Hepatocyte (in vitro differentiated cells): Measurements from ENCODE around the gene SUMO3. TPM values are rescaled to one million over a fixed set of nuclear protein-coding genes. Genes with fewer than 3 reads are reported as not detected.

Experiments used
- DNase-seq: peaks from one replicate; pipeline ENCODE4 v3.0.0-alpha.2; 2016; ENCODE audit warnings: low spot score
- H2AFZ ChIP-seq: fragments of 200-600 bp; sonication (generic); 2 replicates; pipeline ENCODE4 v1.6.0; 2016; ENCODE audit warnings: antibody characterized with exemption, mild to moderate bottlenecking
- H3K27ac ChIP-seq: fragments of 200-600 bp; sonication (generic); 2 replicates; pipeline ENCODE4 v1.5.1; 2016; ENCODE audit warnings: mild to moderate bottlenecking
- H3K27me3 ChIP-seq: fragments of 200-600 bp; sonication (generic); 2 replicates; pipeline ENCODE4 v1.6.1; 2016
- H3K36me3 ChIP-seq: fragments of 200-600 bp; sonication (generic); replicated peaks from 2 replicates; pipeline ENCODE4 v1.5.1; 2016; ENCODE audit warnings: low read depth; ENCODE audit not compliant: insufficient read depth
- H3K4me1 ChIP-seq: fragments of 200-600 bp; sonication (generic); 2 replicates; pipeline ENCODE4 v1.5.1; 2016; ENCODE audit warnings: mild to moderate bottlenecking, moderate library complexity; ENCODE audit not compliant: insufficient read depth
- H3K4me2 ChIP-seq: fragments of 200-600 bp; sonication (generic); 2 replicates; pipeline ENCODE4 v1.6.0; 2016
- H3K4me3 ChIP-seq: fragments of 200-600 bp; sonication (generic); 2 replicates; pipeline ENCODE4 v1.5.1; 2016; ENCODE audit warnings: mild to moderate bottlenecking
- H3K79me2 ChIP-seq: fragments of 200-600 bp; sonication (generic); 2 replicates; pipeline ENCODE4 v1.6.0; 2017; ENCODE audit warnings: mild to moderate bottlenecking
- H3K9me2 ChIP-seq: fragments of 200-600 bp; sonication (generic); replicated peaks from 2 replicates; pipeline ENCODE4 v1.6.0; 2017; ENCODE audit warnings: mild to moderate bottlenecking; ENCODE audit not compliant: insufficient read depth
- H3K9me3 ChIP-seq: fragments of 200-600 bp; sonication (generic); 2 replicates; pipeline ENCODE4 v1.5.1; 2016; ENCODE audit warnings: low read depth, mild to moderate bottlenecking
- H4K20me1 ChIP-seq: fragments of 200-600 bp; sonication (generic); 2 replicates; pipeline ENCODE4 v1.6.0; 2016; ENCODE audit warnings: mild to moderate bottlenecking; ENCODE audit not compliant: insufficient read depth, poor library complexity, severe bottlenecking
- EZH2 ChIP-seq: fragments of 200-600 bp; sonication (generic); IDR thresholded peaks from 2 replicates; pipeline ENCODE4 v1.6.1; 2016; ENCODE audit warnings: antibody characterized with exemption, mild to moderate bottlenecking, borderline replicate concordance
- EZH2phosphoT487 ChIP-seq: fragments of 200-600 bp; sonication (generic); IDR thresholded peaks from one replicate; pipeline ENCODE4 v1.6.1; 2018; ENCODE audit warnings: antibody characterized with exemption, mild to moderate bottlenecking, low read depth, moderate library complexity; ENCODE audit not compliant: unreplicated experiment, severe bottlenecking
- WGBS: methylation state at CpG from one replicate; pipeline ENCODE4 v1.1.6; 2016; ENCODE audit warnings: low lambda C conversion rate; ENCODE audit errors: missing lambda C conversion rate; 5-methylcytosine and 5-hydroxymethylcytosine counted together
- polyA plus RNA-seq: library from polyadenylated mRNA; unstranded; fragments of >200 nt; fragmentation: Nextera tagmentation; extraction: Ambion mirVana; gene quantifications from 2 replicates; pipeline ENCODE4 v1.2.1, GENCODE V29; 2016
- total RNA-seq: library from RNA; depleted of rRNA; stranded (reverse); fragments of >200 nt; gene quantifications from 2 replicates; pipeline ENCODE4 v1.2.3, GENCODE V29; 2014
- TF ChIP-seq, protein P1 (sequence below): fragments of 200-600 bp; sonication (generic); IDR thresholded peaks from 2 replicates; pipeline ENCODE4 v1.5.1; 2016; ENCODE audit warnings: antibody characterized with exemption, mild to moderate bottlenecking; ENCODE audit not compliant: poor library complexity

Gene SUMO3
- total and polyA plus RNA-seq, 2 experiments from 2014 or later, result 68.5 to 97.0 TPM

- Histone ChIP-seq H2AFZ (no peak overlapping the region), H3K9me3 (no peaks in the 10 kb centered on the region), H3K4me2 (no peak overlapping the region), H4K20me1 (no peaks in the 10 kb centered on the region), H3K36me3 (no peaks in the 10 kb centered on the region), H3K27ac (no peak overlapping the region), H3K4me3 (no peak overlapping the region), H3K79me2 (no peaks in the 10 kb centered on the region), H3K27me3 (no peaks in the 10 kb centered on the region), H3K9me2 (no peaks in the 10 kb centered on the region), H3K4me1 (peaks cover 2% of the 10 kb centered on the region)
- no peak for TF ChIP-seq EZH2
- no peak for TF ChIP-seq EZH2phosphoT487
- TF ChIP-seq, protein P1, sequence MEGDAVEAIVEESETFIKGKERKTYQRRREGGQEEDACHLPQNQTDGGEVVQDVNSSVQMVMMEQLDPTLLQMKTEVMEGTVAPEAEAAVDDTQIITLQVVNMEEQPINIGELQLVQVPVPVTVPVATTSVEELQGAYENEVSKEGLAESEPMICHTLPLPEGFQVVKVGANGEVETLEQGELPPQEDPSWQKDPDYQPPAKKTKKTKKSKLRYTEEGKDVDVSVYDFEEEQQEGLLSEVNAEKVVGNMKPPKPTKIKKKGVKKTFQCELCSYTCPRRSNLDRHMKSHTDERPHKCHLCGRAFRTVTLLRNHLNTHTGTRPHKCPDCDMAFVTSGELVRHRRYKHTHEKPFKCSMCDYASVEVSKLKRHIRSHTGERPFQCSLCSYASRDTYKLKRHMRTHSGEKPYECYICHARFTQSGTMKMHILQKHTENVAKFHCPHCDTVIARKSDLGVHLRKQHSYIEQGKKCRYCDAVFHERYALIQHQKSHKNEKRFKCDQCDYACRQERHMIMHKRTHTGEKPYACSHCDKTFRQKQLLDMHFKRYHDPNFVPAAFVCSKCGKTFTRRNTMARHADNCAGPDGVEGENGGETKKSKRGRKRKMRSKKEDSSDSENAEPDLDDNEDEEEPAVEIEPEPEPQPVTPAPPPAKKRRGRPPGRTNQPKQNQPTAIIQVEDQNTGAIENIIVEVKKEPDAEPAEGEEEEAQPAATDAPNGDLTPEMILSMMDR, result no peak
- no peak for DNase-seq
- WGBS, result 81% methylated on average over 9 of the region's 11 CpGs
Measured at GRCh38 chr21:44840771-44841170, 22.9 kb upstream of the SUMO3 start.

- 91% methylated on average over 9 of the region's 9 CpGs for WGBS
- no peak for DNase-seq
- Histone ChIP-seq H3K36me3 (no peaks in the 10 kb centered on the region), H3K9me2 (no peaks in the 10 kb centered on the region), H3K27me3 (no peaks in the 10 kb centered on the region), H4K20me1 (no peaks in the 10 kb centered on the region), H3K79me2 (no peaks in the 10 kb centered on the region), H3K4me3 (no peak overlapping the region), H3K4me1 (no peaks in the 10 kb centered on the region), H3K27ac (no peak overlapping the region), H2AFZ (no peak overlapping the region), H3K4me2 (no peak overlapping the region), H3K9me3 (no peaks in the 10 kb centered on the region)
- no peak for TF ChIP-seq EZH2phosphoT487
- TF ChIP-seq, protein P1, result no peak
- TF ChIP-seq EZH2, result no peak
Measured at GRCh38 chr21:44838951-44839350, 21.1 kb upstream of the SUMO3 start.

- no peaks in the 10 kb centered on the region for H3K36me3 ChIP-seq
- WGBS, result 90% methylated on average over 22 of the region's 30 CpGs
- TF ChIP-seq EZH2 (no peak), EZH2phosphoT487 (no peak)
- TF ChIP-seq, protein P1, result no peak
- H3K79me2 ChIP-seq, result no peaks in the 10 kb centered on the region
- H3K4me2 ChIP-seq, result no peak overlapping the region
- H3K27me3 ChIP-seq, result no peaks in the 10 kb centered on the region
- H3K4me1 ChIP-seq, result no peaks in the 10 kb centered on the region
- no peaks in the 10 kb centered on the region for H4K20me1 ChIP-seq
- H3K4me3 ChIP-seq, result no peak overlapping the region
- no peaks in the 10 kb centered on the region for H3K9me3 ChIP-seq
- no peak overlapping the region for H2AFZ ChIP-seq
- DNase-seq, result no peak
- H3K9me2 ChIP-seq, result no peaks in the 10 kb centered on the region
- no peak overlapping the region for H3K27ac ChIP-seq
Measured at GRCh38 chr21:44838039-44838895, 20.4 kb upstream of the SUMO3 start.
